HepG2 (cell line): Measurements from ENCODE around the gene NGF. TPM values are rescaled to one million over a fixed set of nuclear protein-coding genes. Genes with fewer than 3 reads are reported as not detected.

Source experiments
- DDIT3 ChIP-seq: sonication (generic); formaldehyde crosslinking; IDR thresholded peaks from 2 replicates; pipeline ENCODE4 v1.4.0; 2020; ENCODE audit warnings: mild to moderate bottlenecking, missing genetic modification reagents
- JUNB ChIP-seq: sonication (generic); formaldehyde crosslinking; IDR thresholded peaks from 2 replicates; pipeline ENCODE4 v1.8.0; 2022; ENCODE audit warnings: missing genetic modification reagents, mild to moderate bottlenecking, borderline replicate concordance
- LBX2 ChIP-seq: sonication (generic); formaldehyde crosslinking; IDR thresholded peaks from 2 replicates; pipeline ENCODE4 v1.5.0; 2020; ENCODE audit warnings: missing genetic modification reagents, mild to moderate bottlenecking, borderline replicate concordance
- SPEN ChIP-seq: sonication (generic); formaldehyde crosslinking; IDR thresholded peaks from 2 replicates; pipeline ENCODE4 v1.5.1; 2020; ENCODE audit warnings: low read depth, mild to moderate bottlenecking, missing genetic modification reagents
- U2AF2 ChIP-seq: fragments of 200-400 bp; formaldehyde crosslinking; IDR thresholded peaks from 2 replicates; pipeline ENCODE4 v1.6.1; 2017; ENCODE audit warnings: low read depth, mild to moderate bottlenecking, low read length
- ZHX2 ChIP-seq, 2 experiments: sonication (generic) in 1 of 2; formaldehyde crosslinking in 1 of 2; IDR thresholded peaks; 2 replicates each; pipeline versions ENCODE4 v1.6.1 to v1.9.0; 2014 to 2022; ENCODE audit warnings: antibody characterized with exemption in 1 of 2, borderline replicate concordance in 1 of 2, inconsistent platforms in 1 of 2, low read depth in 1 of 2, missing genetic modification reagents in 1 of 2
- ZIK1 ChIP-seq: sonication (generic); formaldehyde crosslinking; IDR thresholded peaks from 2 replicates; pipeline ENCODE4 v1.5.0; 2020; ENCODE audit warnings: mild to moderate bottlenecking, low read depth, missing genetic modification reagents, borderline replicate concordance
- ZNF891 ChIP-seq: sonication (generic); formaldehyde crosslinking; IDR thresholded peaks from 2 replicates; pipeline ENCODE4 v1.5.0; 2020; ENCODE audit warnings: mild to moderate bottlenecking, missing genetic modification reagents
- ZSCAN31 ChIP-seq: sonication (generic); formaldehyde crosslinking; IDR thresholded peaks from 2 replicates; pipeline ENCODE4 v1.5.0; 2020; ENCODE audit warnings: low read depth, mild to moderate bottlenecking, missing genetic modification reagents
- polyA plus RNA-seq, 8 experiments: library from polyadenylated mRNA; depleted of rRNA in 3 of 8; stranded (reverse) in 7 of 8; unstranded in 1 of 8; fragments of >200 nt; fragmentation: Illumina TruSeq in 4 of 8; extraction: Trizol in 4 of 8; gene quantifications; 2 replicates each; pipeline versions ENCODE4 v1.2.1 to v1.2.3, GENCODE V29; 2011 to 2016; ENCODE audit warnings: low read depth in 4 of 8, missing spikeins in 1 of 8, mixed read lengths in 1 of 8; ENCODE audit not compliant: insufficient read depth in 1 of 8
- total RNA-seq, 5 experiments: library from RNA; depleted of rRNA; stranded (reverse); fragments of >200 nt; fragmentation: Illumina TruSeq; extraction: Trizol; gene quantifications; 2 replicates each; pipeline ENCODE4 v1.2.3, GENCODE V29; 2016; ENCODE audit warnings: low read depth in 1 of 5

NGF gene
- total and polyA plus RNA-seq, 2 of the 13 experiments (the other 11 are each of a cell fraction or from before 2014, with no cell fraction given): not detected

- TF ChIP-seq ZHX2 (IDR thresholded peaks at IDR 0.05; ENCODE audit: low read depth) (no peak), ZHX2 (CRISPR knock-in tag; IDR thresholded peaks at IDR 0.05; ENCODE audit: borderline replicate concordance) (no peak), U2AF2 (no peak), ZNF891 (CRISPR knock-in tag) (no peak), ZSCAN31 (CRISPR knock-in tag) (no peak), LBX2 (no peak), SPEN (no peak), ZIK1 (CRISPR knock-in tag) (no peak), DDIT3 (CRISPR knock-in tag) (no peak), JUNB (CRISPR knock-in tag) (no peak)
These were observed 10.8 kb downstream of the NGF start (continued) for GRCh38 chr1:115327270-115327669.
